Stimulated activated CD8-positive, alpha-beta memory T cell treated with anti-CD3 and anti-CD28 coated beads, Interleukin-15, amount 100 ng/mL, for 1 hour (primary cell): ENCODE measurements around the gene SPATA22.
"Not testable (repeated sequence)": the region's sequence is repeated elsewhere in the genome, so short reads cannot be mapped to it uniquely, and the experiment has no call there.

Experiments
- DNase-seq: peaks from one replicate; pipeline ENCODE4 v3.0.0-alpha.2; 2020; ENCODE audit warnings: low read depth

SPATA22 gene, protein sequence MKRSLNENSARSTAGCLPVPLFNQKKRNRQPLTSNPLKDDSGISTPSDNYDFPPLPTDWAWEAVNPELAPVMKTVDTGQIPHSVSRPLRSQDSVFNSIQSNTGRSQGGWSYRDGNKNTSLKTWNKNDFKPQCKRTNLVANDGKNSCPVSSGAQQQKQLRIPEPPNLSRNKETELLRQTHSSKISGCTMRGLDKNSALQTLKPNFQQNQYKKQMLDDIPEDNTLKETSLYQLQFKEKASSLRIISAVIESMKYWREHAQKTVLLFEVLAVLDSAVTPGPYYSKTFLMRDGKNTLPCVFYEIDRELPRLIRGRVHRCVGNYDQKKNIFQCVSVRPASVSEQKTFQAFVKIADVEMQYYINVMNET

DNA sequence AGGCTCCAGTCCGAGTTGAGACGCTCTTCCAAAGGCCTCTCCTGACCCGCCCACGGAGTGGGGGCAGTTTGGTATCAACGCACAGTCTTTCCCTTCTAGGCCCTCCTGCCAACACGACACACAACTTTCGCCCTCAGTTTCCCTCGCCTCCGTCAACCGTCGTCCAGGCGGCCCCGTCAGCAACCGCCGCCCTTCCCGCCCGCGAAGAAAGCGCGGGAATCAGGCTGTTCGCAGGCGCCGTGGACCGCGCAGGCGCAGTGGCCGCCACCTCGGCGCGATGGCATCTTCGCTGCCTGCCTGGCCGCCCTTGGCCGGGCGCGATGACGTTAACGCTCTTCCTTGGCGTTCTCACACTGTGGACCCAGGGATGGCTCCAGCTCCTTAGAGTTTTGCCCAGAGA is at the start of gene SPATA22:
Gene SPATA22 (minus strand): TSS at position 221 of the 400 bp plus-strand sequence. CDS start 2,494 bp downstream, outside the sequence.
- DNase-seq: no peak

DNA sequence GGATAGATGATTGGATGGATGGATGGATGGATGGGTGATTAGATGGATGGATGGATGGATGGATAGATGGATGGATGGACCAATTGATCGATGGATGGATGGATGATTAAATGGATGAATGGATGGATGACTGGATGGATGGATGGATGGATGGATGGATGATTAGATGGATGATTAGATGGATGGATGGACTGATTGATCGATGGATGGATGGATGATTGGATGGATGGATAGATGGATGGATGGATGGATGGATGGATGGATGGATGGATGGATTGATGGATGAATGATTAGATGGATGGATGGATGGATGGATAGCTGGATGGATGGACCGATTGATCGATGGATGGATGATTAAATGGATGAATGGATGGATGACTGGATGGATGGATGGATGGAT is 47.9 kb upstream of the SPATA22 start:
- not testable (repeated sequence) for DNase-seq

- DNase-seq: no peak
Observed at GRCh38 chr17:3514873-3515272, 43.3 kb upstream of the SPATA22 start.

- not testable (repeated sequence) for DNase-seq
Observed at GRCh38 chr17:3514167-3514566, 42.5 kb upstream of the SPATA22 start.

- DNase-seq: no peak
Observed at GRCh38 chr17:3513305-3514035, 41.9 kb upstream of the SPATA22 start.

DNA sequence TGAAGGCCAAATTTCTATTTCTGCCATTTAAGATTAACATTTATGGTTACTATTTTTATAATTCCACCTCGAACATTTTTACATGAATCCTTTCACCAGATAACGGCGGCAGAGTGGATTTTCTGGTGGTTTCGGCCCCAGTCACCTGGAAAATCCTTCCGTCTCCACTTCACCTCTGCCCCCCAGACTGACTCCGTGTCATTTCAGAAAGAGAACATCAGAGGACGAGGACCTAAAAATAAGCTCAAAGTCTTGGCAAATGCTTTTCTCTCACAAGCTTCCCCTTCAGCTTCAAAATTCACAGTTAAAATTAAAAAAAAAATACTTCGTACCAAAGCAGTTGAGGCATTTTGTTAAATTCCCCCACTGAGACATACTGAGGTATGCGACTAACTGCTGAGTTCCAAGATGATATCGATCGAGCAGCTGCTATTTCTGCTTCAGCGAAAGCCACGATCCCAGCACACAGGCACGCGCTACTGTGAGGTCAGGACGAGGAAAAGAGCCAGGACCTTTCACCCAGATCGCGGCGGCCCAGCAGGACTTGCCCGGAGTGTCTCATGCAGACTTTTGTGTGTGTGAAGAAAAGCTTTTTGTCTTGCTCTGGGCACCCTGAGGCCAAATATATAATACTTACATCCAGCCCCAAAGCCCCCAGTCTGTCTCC is 41.0 kb upstream of the SPATA22 start:
- no peak for DNase-seq

DNA sequence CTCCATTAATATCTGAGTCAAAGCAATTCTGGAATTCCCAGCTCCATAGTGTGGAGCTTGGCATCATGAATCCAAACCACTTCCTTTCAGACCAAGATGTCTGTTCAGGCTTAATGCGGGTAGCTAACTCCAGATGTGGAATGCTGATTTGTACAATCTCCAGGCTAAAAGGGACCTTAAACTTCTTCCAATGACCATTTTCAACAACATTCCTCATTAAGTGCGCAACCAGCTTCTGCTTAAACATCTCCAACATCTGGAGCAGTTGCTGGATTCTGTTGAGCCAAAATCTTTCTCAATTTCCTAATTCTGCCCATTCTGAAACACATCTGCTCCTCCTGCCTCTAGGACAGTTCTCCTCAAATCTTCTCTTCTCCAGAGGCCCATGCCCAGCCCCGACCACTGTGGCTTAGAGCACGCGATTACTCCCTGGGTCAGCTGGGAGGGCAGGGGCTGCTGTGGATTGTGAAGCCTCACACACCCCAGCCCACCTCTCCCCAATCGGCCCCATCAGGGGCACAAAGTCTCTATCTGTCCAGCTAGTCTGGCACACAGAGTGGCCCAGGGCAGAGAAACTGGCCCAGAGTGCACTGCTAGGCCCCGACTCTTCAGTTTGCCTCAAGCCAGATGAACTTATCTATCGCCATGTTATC is 40.4 kb upstream of the SPATA22 start:
- DNase-seq: no peak

DNA sequence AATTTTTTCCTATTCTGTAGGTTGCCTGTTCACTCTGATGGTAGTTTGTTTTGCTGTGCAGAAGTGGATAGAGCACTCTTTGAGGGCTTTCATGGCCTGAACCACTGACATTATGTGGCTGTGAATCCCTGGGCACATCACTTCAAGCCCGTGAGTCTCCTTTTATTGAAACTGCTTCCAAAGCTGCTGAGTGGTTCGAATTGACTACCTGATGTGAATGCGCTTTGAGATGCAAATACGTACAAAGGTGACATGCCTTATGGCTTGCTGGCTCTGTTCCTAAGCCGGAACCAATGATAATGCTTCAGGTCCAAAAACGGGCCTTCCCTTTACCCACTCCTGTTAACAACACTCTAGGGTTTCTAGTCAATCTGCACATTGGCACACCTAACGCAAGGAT is 38.5 kb upstream of the SPATA22 start:
- DNase-seq: no peak

GRCh38 chr17:3507869-3508268 is 36.2 kb upstream of the SPATA22 start:
- DNase-seq: no peak

DNA sequence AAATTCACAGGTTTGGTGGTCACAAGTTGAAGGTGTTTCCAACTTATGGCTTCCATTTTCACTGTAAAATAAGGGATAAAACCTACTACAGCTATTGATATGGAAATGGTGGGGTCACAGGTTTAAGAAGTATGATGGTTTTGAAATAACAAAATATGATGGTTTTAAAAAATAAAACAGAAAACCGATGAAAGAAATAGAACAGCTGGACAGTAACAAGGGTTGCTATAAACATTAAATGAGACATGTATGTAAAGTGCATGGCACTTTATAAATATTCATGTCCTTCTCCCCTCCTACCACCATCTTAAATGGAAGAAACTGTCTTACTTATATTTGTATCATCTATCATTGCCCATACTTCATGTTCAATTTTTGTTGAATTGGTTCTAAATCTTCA is 35.5 kb upstream of the SPATA22 start:
- DNase-seq: no peak

GRCh38 chr17:3506054-3506453 is 34.4 kb upstream of the SPATA22 start:
- no peak for DNase-seq

GRCh38 chr17:3505008-3505407 is 33.4 kb upstream of the SPATA22 start:
- DNase-seq: no peak

DNA sequence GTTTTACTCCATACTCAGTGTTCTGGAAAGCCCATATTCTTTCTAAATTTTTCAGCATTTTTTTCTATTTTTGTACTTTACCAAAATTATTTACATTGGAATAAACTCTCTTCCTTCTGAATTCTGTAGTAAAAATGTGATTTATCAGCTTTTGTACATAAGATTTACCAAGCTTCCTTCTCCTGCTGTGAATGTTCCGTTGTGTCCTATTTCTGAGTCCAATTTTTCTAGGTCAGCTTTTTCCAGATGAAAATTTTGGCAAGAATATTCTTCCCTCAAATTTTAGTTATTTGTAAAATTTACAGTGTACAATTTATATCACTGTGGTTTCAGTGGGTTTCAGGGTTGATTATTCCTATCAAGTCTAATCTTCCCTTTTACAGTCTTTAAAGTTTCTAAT is 31.7 kb upstream of the SPATA22 start:
- no peak for DNase-seq

DNA sequence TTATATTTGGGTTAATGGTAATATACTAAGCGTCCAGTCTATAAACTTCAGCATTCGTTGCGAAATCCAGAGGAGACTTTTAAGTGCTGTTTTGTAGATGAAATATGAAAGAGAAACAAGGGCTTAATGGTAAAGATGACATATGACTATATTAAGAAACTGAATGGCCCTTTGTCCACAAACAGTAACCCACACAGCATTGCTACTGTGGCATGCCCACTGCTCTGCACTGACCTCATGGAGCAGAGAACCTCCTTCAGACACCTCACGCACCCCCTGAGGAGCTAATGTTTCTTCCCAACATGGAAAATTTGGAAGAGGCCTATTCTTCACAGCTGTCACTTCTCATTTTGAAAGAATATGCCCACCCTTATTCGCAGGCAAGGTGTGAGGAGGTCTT is 30.8 kb upstream of the SPATA22 start:
- DNase-seq: no peak

DNA sequence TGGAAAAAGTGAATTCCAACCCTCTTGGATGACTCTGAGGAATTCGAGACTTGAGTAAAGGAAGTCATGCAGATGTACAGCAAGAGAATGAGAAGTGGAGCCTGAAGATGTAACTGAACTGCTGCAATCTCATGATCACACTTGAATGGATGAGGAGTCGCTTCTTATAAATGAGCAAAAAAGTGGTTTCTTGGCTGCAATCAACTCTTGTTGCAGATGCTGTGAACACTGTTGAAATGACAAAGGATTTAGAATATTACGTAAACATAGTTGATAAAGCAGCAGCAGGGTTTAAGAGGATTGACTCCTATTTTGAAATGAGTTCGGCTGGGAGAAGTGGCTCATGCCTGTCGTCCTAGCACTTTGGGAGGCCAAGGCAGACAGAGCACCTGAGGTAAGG is 29.7 kb upstream of the SPATA22 start:
- DNase-seq: no peak

GRCh38 chr17:3497101-3497500 is 25.5 kb upstream of the SPATA22 start:
- no peak for DNase-seq

GRCh38 chr17:3485481-3486068 is 14.0 kb upstream of the SPATA22 start:
- no peak for DNase-seq

DNA sequence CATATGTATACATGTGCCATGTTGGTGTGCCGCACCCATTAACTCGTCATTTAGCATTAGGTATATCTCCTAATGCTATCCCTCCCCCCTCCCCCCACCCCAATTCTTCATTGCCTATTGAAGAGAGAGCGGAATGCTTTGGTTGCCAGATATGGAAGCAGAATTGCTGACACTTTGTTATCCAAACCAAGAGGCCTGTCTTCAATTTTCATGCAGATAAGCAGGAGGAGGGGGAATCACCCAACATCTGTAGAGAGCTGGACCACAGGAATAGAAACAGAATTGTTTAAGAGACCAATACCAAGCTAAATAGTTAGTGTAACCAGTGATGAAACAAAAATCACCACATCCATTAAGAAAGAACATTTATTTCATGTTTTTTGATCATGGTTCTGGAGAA is 11.2 kb upstream of the SPATA22 start:
- no peak for DNase-seq

DNA sequence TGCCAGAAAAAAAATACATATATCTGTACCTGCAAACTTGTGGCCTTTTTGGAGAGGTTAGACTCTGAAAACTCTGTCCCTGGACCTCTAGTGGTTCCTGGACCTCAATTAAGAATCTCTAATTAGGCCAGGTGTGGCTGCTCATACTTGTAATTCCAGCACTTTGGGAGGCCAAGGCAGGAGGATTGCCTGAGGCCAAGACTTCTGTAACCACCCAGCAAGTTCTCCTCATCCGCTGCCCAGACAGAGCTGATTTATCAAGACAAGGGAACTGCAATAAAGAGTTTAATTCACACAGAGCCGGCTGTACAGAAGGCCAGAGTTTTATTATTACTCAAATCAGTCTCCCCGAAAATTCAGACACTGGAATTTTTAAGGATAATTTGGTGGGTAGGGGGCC is 8.4 kb upstream of the SPATA22 start:
- no peak for DNase-seq

DNA sequence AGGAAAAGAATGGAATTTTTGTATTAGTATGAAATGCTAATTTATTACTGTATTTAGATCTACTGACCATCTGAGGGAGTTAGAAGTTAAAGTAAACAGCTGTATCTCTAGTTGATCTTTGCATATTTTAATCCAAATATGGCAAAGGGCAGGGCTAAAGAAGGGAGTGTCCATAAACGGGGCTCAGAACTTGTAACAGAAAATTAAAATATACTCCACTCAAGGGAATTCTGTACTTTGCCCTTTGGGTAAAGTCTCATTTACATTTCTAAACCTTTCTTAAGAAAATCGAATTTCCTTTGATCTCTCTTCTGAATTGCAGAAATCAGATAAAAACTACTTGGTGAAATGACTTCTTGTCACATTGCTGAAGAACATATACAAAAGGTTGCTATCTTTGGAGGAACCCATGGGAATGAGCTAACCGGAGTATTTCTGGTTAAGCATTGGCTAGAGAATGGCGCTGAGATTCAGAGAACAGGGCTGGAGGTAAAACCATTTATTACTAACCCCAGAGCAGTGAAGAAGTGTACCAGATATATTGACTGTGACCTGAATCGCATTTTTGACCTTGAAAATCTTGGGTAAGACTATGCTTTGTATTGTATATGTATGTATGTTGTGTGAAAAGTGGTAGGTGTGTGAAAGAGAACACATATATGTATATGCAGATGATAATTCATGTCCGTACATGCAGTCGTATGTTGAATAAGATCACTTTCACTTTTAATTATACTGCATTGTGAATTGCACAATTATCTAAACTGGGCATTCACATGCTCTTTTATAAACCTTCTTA is 4.4 kb upstream of the SPATA22 start, which contains the start of gene ASPA:
Gene ASPA (plus strand): TSS at position 186 of the 799 bp plus-strand sequence. CDS start 163 bp downstream, at position 349.
- no peak for DNase-seq

DNA sequence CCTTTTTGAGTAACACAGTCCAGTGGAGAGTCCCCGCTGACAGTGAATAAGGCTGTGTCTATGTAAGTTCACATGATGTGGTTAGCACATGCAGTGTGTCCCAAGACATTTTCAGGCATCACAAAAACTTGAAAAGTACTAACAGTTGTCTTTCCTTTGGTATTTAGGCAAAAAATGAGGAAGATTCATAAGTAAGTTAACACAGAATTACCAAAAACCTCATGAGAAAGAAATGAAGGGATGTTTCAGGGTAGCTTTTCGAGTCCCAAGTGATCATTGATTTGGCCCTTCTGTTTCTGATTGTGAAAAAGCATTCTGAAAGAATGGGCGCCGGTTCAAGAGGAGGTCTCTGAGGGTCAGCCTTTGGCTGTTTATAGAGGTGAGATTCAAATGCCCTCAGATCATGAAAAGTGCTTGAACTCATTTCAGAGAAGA is 3.6 kb upstream of the SPATA22 start:
- DNase-seq: no peak
